Spleen (tissue), 11 donors: Measurements from ENCODE around the gene VAMP3. TPM values are rescaled to one million over a fixed set of nuclear protein-coding genes. Genes with fewer than 3 reads are reported as not detected.

Experiments used
- DNase-seq: peaks from one replicate; pipeline ENCODE4 v3.0.0-alpha.2; 2020
- H3K27ac ChIP-seq, 8 donors: fragments of 200-600 bp; sonication (generic) in 7 of 8; 1 replicate in 4 of 8; 2 replicates in 4 of 8; pipeline versions ENCODE4 v1.5.0 to v1.8.0; 2016 to 2021; ENCODE audit warnings: inconsistent platforms in 4 of 8, mild to moderate bottlenecking in 4 of 8, moderate library complexity in 1 of 8
- H3K27me3 ChIP-seq, 7 donors: fragments of 200-600 bp; sonication (generic) in 6 of 7; replicated peaks in 1 of 7; 1 replicate in 4 of 7; 2 replicates in 3 of 7; pipeline versions ENCODE4 v1.5.0 to v1.8.0; 2016 to 2021; ENCODE audit warnings: inconsistent platforms in 3 of 7, mild to moderate bottlenecking in 1 of 7
- H3K36me3 ChIP-seq, 6 donors: fragments of 200-600 bp; sonication (generic) in 5 of 6; 1 replicate in 4 of 6; 2 replicates in 2 of 6; pipeline versions ENCODE4 v1.5.0 to v1.8.0; 2016 to 2021; ENCODE audit warnings: inconsistent platforms in 2 of 6
- H3K4me1 ChIP-seq, 6 donors: fragments of 200-600 bp; sonication (generic) in 5 of 6; 1 replicate in 3 of 6; 2 replicates in 3 of 6; pipeline versions ENCODE4 v1.5.0 to v1.8.0; 2016 to 2021; ENCODE audit warnings: inconsistent platforms in 3 of 6
- H3K4me3 ChIP-seq, 8 donors: fragments of 200-600 bp; sonication (generic) in 7 of 8; 1 replicate in 4 of 8; 2 replicates in 4 of 8; pipeline versions ENCODE4 v1.5.0 to v1.8.0; 2016 to 2021; ENCODE audit warnings: inconsistent platforms in 4 of 8, mild to moderate bottlenecking in 4 of 8, moderate library complexity in 2 of 8
- H3K9me3 ChIP-seq, 8 donors: fragments of 200-600 bp; sonication (generic) in 7 of 8; 1 replicate in 4 of 8; 2 replicates in 4 of 8; pipeline versions ENCODE4 v1.5.0 to v1.8.0; 2016 to 2021; ENCODE audit warnings: inconsistent platforms in 4 of 8
- CTCF ChIP-seq, 11 experiments: fragments of 200-600 bp in 7 of 11; fragments of 450-650 bp in 4 of 11; sonication (generic) in 4 of 11; IDR thresholded peaks in 8 of 11; conservative IDR thresholded peaks in 3 of 11; 1 replicate in 7 of 11; 2 replicates in 4 of 11; pipeline versions ENCODE4 v1.4.0 to v1.8.0; 2016 to 2021; ENCODE audit warnings: antibody characterized with exemption in 11 of 11, inconsistent platforms in 4 of 11, mild to moderate bottlenecking in 1 of 11
- POLR2A ChIP-seq, 3 donors: fragments of 450-650 bp; IDR thresholded peaks; one replicate each; pipeline ENCODE4 v1.5.1; 2017; ENCODE audit warnings: antibody characterized with exemption in 3 of 3, mild to moderate bottlenecking in 1 of 3
- POLR2AphosphoS5 ChIP-seq, 3 donors: sonication (generic); formaldehyde crosslinking; IDR thresholded peaks; one replicate each; pipeline ENCODE4 v1.5.1; 2017; ENCODE audit warnings: antibody characterized with exemption in 3 of 3
- WGBS, 5 donors: extraction: QIAGEN DNeasy Blood & Tissue Kit in 3 of 5; methylation state at CpG; one replicate each; pipeline versions ENCODE4 v1.1.5 to v1.1.7; 2013 to 2018; 5-methylcytosine and 5-hydroxymethylcytosine counted together
- intact Hi-C: fragments of 100-400 bp; cut with DNase I; formaldehyde crosslinking; loops from one replicate; pipeline ENCODE4 v1.15.0; 2023; ENCODE audit warnings: low total_unique reads
- polyA plus RNA-seq, 3 donors: library from polyadenylated mRNA; stranded (reverse); fragments of 200-250 nt; gene quantifications; one replicate each; pipeline ENCODE4 v1.2.1, GENCODE V29; 2013
- total RNA-seq, 7 donors: library from RNA; depleted of rRNA in 3 of 7; stranded (reverse); fragments of >200 nt in 3 of 7; fragmentation: NEBNext Ultra II Directional in 4 of 7; extraction: Animal tissue kit (Norgen Biotek cat#: 25700) in 4 of 7; gene quantifications; one replicate each; pipeline versions ENCODE4 v1.1.0 to v1.2.1, GENCODE V29; 2016 to 2021
- donor health status: healthy with polysubstance abuse.
- donor health status: DM: no; HTN: no; CAD: no; lungs with moderate emphysema.
- donor health status: DM: no; HTN: no; CAD: no.
- donor health status: Bipolar disorder and iron deficiency.
- donor health status: healthy.
- donor health status: DM: no; HTN: no; CAD: no.
- donor health status: DM: yes; HTN: yes; CAD: no.

Gene VAMP3
- total and polyA plus RNA-seq, 10 donors, result 29.9 to 181 (median 81.6) TPM

- Histone ChIP-seq H3K9me3 (peaks cover 0 to 9% (median 5%) of the 10 kb centered on the region in 8 donors), H3K36me3 (peaks cover 0 to 84% (median 48%) of the 10 kb centered on the region in 6 donors), H3K27ac (no peak overlapping the region), H3K4me3 (no peak overlapping the region), H3K4me1 (no peaks in the 10 kb centered on the region), H3K27me3 (no peaks in the 10 kb centered on the region)
- intact Hi-C loops, result no loop called here
- no peak for TF ChIP-seq POLR2AphosphoS5 (IDR thresholded peaks at IDR 0.05)
- TF ChIP-seq CTCF (IDR thresholded peaks at IDR 0.05 in 8 of 11, conservative IDR thresholded peaks at IDR 0.05 in 3 of 11), result peak in 10 of 11 experiments; percentile 11 to 55 (median 40)
- no peak for TF ChIP-seq POLR2A (IDR thresholded peaks at IDR 0.05)
- DNase-seq, result no peak
- WGBS, 5 donors, result 6 to 35% (median 16%) methylated on average over 1 of the region's 1 CpG
These were observed 37.3 kb downstream of the VAMP3 start for GRCh38 chr1:7808253-7808844.

GRCh38 chr1:7809742-7810141 is 38.6 kb downstream of the VAMP3 start:
- Histone ChIP-seq H3K9me3 (peaks cover 0 to 22% (median 16%) of the 10 kb centered on the region in 8 donors), H3K4me1 (no peaks in the 10 kb centered on the region), H3K27ac (no peak overlapping the region), H3K27me3 (no peaks in the 10 kb centered on the region), H3K36me3 (peaks cover 0 to 80% (median 41%) of the 10 kb centered on the region in 6 donors), H3K4me3 (no peak overlapping the region)
- 91 to 98% (median 95%) methylated on average over 13 of the region's 13 CpGs for WGBS, 5 donors
- intact Hi-C loops, result no loop called here
- no peak for DNase-seq
- TF ChIP-seq POLR2AphosphoS5 (IDR thresholded peaks at IDR 0.05) (no peak), POLR2A (IDR thresholded peaks at IDR 0.05) (no peak), CTCF (IDR thresholded peaks at IDR 0.05 in 8 of 11, conservative IDR thresholded peaks at IDR 0.05 in 3 of 11) (no peak)

- intact Hi-C loops, result no loop called here
- TF ChIP-seq POLR2A (IDR thresholded peaks at IDR 0.05), result no peak
- no peak for TF ChIP-seq POLR2AphosphoS5 (IDR thresholded peaks at IDR 0.05)
- no peak for TF ChIP-seq CTCF (IDR thresholded peaks at IDR 0.05 in 8 of 11, conservative IDR thresholded peaks at IDR 0.05 in 3 of 11)
- 76 to 92% (median 79%) methylated on average over 7 of the region's 7 CpGs for WGBS, 5 donors
These were observed 39.3 kb downstream of the VAMP3 start for GRCh38 chr1:7810395-7810794.

GRCh38 chr1:7811476-7811875 is 40.4 kb downstream of the VAMP3 start:
- no peak for DNase-seq
- H3K27me3 ChIP-seq, result no peaks in the 10 kb centered on the region
- H3K36me3 ChIP-seq, result peaks cover 0 to 62% (median 27%) of the 10 kb centered on the region in 6 donors
- H3K27ac ChIP-seq, result no peak overlapping the region
- no peak overlapping the region for H3K4me3 ChIP-seq
- H3K4me1 ChIP-seq, result no peaks in the 10 kb centered on the region
- WGBS, 5 donors, result 80 to 93% (median 84%) methylated on average over 6 of the region's 6 CpGs
- no peak for TF ChIP-seq CTCF (IDR thresholded peaks at IDR 0.05 in 8 of 11, conservative IDR thresholded peaks at IDR 0.05 in 3 of 11)
- TF ChIP-seq POLR2AphosphoS5 (IDR thresholded peaks at IDR 0.05), result no peak
- TF ChIP-seq POLR2A (IDR thresholded peaks at IDR 0.05), result no peak
- peaks cover 0 to 23% (median 16%) of the 10 kb centered on the region in 8 donors for H3K9me3 ChIP-seq
- intact Hi-C loops, result no loop called here

More at GRCh38 chr1:7810395-7810794, 39.3 kb downstream of the VAMP3 start:
- no peak for DNase-seq
- peaks cover 0 to 73% (median 35%) of the 10 kb centered on the region in 6 donors for H3K36me3 ChIP-seq
- H3K4me1 ChIP-seq, result no peaks in the 10 kb centered on the region
- no peaks in the 10 kb centered on the region for H3K27me3 ChIP-seq
- peaks cover 0 to 23% (median 16%) of the 10 kb centered on the region in 8 donors for H3K9me3 ChIP-seq
- no peak overlapping the region for H3K27ac ChIP-seq
- H3K4me3 ChIP-seq, result no peak overlapping the region
